Measurements from ENCODE around the gene RAB43. TPM values are rescaled to one million over a fixed set of nuclear protein-coding genes. Genes with fewer than 3 reads are reported as not detected.
"Not testable (repeated sequence)": the region's sequence is repeated elsewhere in the genome, so short reads cannot be mapped to it uniquely, and the experiment has no call there.

The RAB43 gene
- polyA plus RNA-seq (ENCODE audit: low read depth in 6 of 6) = 10 to 100 TPM in 2 of 6 donors, 1 to 10 TPM in 4; 4.0 to 10.7 (median 7.0) TPM

GRCh38 chr3:129121792-129122411, at the start of gene RAB43:
RAB43 (minus strand) TSS chr3:129121804; CDS start chr3:129121489, 315 bp downstream.
- Mint-ChIP-seq H3K36me3 (peaks cover 0 to 4% of the 10 kb centered on the region in 2 donors), H3K27ac (peak within 1 kb of the TSS; percentile 30 to 97 (median 94)), H3K4me1 (peaks cover 43 to 57% (median 48%) of the 10 kb centered on the region in 3 donors), H3K4me3 (peak within 1 kb of the TSS; percentile 84 to 96 (median 94)), H3K9me3 (no peaks in the 10 kb centered on the region), H3K27me3 (no peaks in the 10 kb centered on the region)
- ATAC-seq (ENCODE audit: low read depth in 2 of 2) (peak; percentile 60 to 62), DNase-seq (peak; percentile 84)

DNA sequence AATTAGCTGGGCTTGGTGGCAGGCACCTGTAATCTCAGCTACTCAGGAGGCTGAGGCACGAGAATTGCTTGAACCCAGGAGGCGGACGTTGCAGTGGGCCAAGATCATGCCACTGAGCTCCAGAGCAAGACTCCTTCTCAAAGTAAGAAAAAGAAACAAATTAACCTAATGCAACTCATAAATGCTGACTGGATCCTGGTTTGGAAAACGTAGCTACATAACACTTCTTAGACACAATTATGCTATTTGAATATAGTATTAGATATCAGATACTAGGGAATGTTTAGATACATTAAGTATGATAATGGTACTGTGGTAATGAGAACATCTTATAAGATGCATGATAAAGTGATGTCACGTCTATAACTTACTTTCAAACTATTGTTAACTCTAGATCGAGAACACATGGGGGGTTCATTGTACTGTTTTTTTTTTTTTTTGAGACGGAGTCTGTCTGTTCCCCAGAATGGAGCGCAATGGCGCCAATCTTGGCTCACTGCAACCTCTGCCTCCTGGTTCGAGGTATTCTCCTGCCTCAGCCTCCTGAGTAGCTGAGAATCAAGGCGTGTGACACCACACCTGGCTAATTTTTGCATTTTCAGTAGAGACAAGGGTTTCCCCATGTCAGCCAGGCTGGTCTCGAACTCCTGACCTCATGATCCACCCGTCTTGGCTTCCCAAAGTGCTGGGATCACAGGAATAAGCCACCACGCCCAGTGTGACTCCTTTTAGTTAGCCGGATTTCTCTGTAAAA, 45.2 kb upstream of the RAB43 start:
- Mint-ChIP-seq H3K4me1 (peaks cover 12 to 14% (median 13%) of the 10 kb centered on the region in 3 donors), H3K4me3 (no peak overlapping the region), H3K36me3 (peaks cover 16 to 18% of the 10 kb centered on the region in 2 donors), H3K27ac (peak overlapping the region in 4 of 6 donors; percentile 11 to 65 (median 36)), H3K9me3 (no peaks in the 10 kb centered on the region), H3K27me3 (no peaks in the 10 kb centered on the region)
- DNase-seq (no peak), ATAC-seq (ENCODE audit: low read depth in 2 of 2) (no peak)

DNA sequence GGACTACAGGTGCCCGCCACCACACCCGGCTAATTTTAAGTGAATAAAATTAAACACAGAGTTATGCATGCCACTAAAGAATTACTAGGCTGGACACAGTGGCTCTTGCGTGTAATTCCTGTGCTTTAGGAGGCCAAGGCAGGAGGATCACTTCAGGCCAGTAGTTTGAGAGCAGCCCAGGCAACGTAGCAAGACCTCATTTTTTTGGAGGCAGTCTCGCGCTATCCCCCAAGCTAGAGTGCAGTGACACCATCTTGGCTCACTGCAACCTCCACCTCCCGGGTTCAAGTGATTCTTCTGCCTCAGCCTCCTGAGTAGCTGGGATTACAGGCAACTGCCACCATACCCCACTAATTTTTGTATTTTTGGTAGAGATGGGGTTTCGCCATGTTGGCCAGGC, 44.0 kb upstream of the RAB43 start:
- H3K9me3 Mint-ChIP-seq; H3K27me3 Mint-ChIP-seq; ATAC-seq (ENCODE audit: low read depth in 2 of 2); DNase-seq; H3K4me3 Mint-ChIP-seq: not testable (repeated sequence)
- peaks cover 8 to 18% of the 10 kb centered on the region in 2 donors for H3K36me3 Mint-ChIP-seq
- peaks cover 12 to 15% (median 14%) of the 10 kb centered on the region in 3 donors for H3K4me1 Mint-ChIP-seq
- H3K27ac Mint-ChIP-seq = peak overlapping the region in 1 of 6 donors; percentile 38

- H3K4me3 Mint-ChIP-seq = peak overlapping the region in 1 of 8 donors; percentile 66
- peak overlapping the region in 3 of 6 donors; percentile 41 to 67 (median 47) for H3K27ac Mint-ChIP-seq
- peaks cover 23 to 25% (median 25%) of the 10 kb centered on the region in 3 donors for H3K4me1 Mint-ChIP-seq
- H3K36me3 Mint-ChIP-seq = peaks cover 4 to 12% of the 10 kb centered on the region in 2 donors
- H3K9me3 Mint-ChIP-seq = no peaks in the 10 kb centered on the region
- DNase-seq (no peak), ATAC-seq (ENCODE audit: low read depth in 2 of 2) (no peak)
- no peaks in the 10 kb centered on the region for H3K27me3 Mint-ChIP-seq
These were observed 42.9 kb upstream of the RAB43 start for GRCh38 chr3:129164500-129164899.

DNA sequence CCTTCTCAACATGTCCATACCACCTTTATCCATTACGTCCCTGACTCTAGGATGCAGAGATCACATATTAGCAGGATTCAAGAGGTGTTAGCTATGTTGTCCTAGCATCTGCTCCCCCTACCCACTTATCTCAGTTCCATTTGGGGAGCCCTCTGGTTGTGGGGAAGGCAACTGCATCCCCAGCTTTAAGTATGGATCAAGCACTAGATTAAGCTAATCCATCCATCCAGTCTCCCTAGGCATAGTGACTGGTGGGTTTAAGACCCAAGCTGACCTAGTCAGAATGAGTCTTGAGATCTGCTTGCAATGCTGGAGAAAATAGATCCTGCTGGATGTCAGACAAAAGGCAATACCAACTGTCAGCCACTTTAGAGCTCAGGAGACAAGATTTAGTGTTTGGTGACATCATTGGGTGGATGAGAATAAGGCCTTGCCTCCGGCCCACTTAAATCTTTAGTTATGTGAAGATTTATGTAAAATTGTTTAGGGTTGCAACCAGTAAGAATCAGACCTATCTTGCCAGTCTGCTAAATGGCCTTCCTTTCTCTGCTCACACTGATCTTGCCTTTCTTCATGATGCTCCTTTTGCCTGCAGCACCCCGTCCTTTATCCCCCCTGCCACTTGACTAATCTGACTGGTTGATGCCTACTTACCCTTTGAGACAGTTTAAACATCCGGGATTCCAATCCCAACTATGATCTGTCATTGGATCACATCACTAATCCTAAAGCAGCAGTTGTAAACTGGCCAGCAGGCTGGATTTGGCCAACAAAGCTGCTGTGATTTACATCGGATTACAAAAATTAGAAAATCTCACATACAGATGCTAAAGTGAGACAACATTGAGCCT, 41.4 kb upstream of the RAB43 start:
- no peak for ATAC-seq (ENCODE audit: low read depth in 2 of 2)
- Mint-ChIP-seq H3K9me3 (no peaks in the 10 kb centered on the region), H3K27me3 (no peaks in the 10 kb centered on the region), H3K27ac (peak overlapping the region in 5 of 6 donors; percentile 97 to 100 (median 99)), H3K4me3 (peak overlapping the region in 6 of 8 donors; percentile 44 to 99 (median 97)), H3K36me3 (peaks cover 0 to 8% of the 10 kb centered on the region in 2 donors), H3K4me1 (peaks cover 28 to 32% (median 32%) of the 10 kb centered on the region in 3 donors)
- DNase-seq = no peak

- Mint-ChIP-seq H3K4me1 (peaks cover 28 to 32% (median 32%) of the 10 kb centered on the region in 3 donors), H3K4me3 (peak overlapping the region; percentile 96 to 99 (median 97)), H3K9me3 (no peaks in the 10 kb centered on the region), H3K27me3 (no peaks in the 10 kb centered on the region), H3K36me3 (peaks cover 0 to 4% of the 10 kb centered on the region in 2 donors), H3K27ac (peak overlapping the region; percentile 98 to 100 (median 99))
- peak; percentile 17 for DNase-seq
- ATAC-seq (ENCODE audit: low read depth in 2 of 2) = peak; percentile 6 to 7
These were observed 40.3 kb upstream of the RAB43 start for GRCh38 chr3:129161860-129162271.

- Mint-ChIP-seq H3K27me3 (no peaks in the 10 kb centered on the region), H3K36me3 (no peaks in the 10 kb centered on the region), H3K4me1 (peaks cover 28 to 32% (median 32%) of the 10 kb centered on the region in 3 donors), H3K4me3 (peak within 1 kb of the TSS; percentile 96 to 99 (median 97)), H3K27ac (peak within 1 kb of the TSS; percentile 98 to 100 (median 99)), H3K9me3 (no peaks in the 10 kb centered on the region)
- DNase-seq (peak; percentile 91), ATAC-seq (ENCODE audit: low read depth in 2 of 2) (peak; percentile 83)
These were observed 39.6 kb upstream of the RAB43 start, which contains the start of gene ISY1 for GRCh38 chr3:129160891-129161859. ISY1 (minus strand) TSS chr3:129161063; CDS start chr3:129160975, 88 bp downstream.

- Mint-ChIP-seq H3K4me1 (peaks cover 0 to 4% (median 0%) of the 10 kb centered on the region in 3 donors), H3K27ac (no peak overlapping the region), H3K4me3 (no peak overlapping the region), H3K36me3 (peaks cover 0 to 7% of the 10 kb centered on the region in 2 donors), H3K27me3 (no peaks in the 10 kb centered on the region), H3K9me3 (no peaks in the 10 kb centered on the region)
- DNase-seq (no peak), ATAC-seq (ENCODE audit: low read depth in 2 of 2) (no peak)
These were observed 23.2 kb upstream of the RAB43 start for GRCh38 chr3:129144786-129145185.

DNA sequence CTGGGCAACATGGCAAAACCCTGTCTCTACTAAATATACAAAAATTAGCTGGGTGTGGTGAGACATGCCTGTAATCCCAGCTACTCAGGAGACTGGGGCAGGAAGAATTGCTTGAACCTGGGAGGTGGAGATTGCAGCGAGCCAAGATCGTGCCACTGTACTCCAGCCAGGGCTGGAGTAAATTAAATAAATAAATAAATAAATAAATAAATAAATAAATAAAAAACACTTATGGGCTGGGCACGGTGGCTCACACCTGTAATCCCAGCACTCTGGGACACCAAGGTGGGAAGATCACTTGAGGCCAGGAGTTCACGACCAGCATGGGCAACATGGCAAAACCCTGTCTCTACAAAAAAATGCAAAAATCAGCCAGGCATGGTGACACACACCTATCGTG, 19.4 kb upstream of the RAB43 start:
- not testable (repeated sequence) for H3K36me3 Mint-ChIP-seq; H3K4me3 Mint-ChIP-seq; H3K27me3 Mint-ChIP-seq; ATAC-seq (ENCODE audit: low read depth in 2 of 2); H3K27ac Mint-ChIP-seq; DNase-seq; H3K9me3 Mint-ChIP-seq; H3K4me1 Mint-ChIP-seq

- ATAC-seq (ENCODE audit: low read depth in 2 of 2) = no peak
- H3K4me1 Mint-ChIP-seq = no peaks in the 10 kb centered on the region
These were observed 18.3 kb upstream of the RAB43 start for GRCh38 chr3:129139911-129140310.

GRCh38 chr3:129136275-129136674, 14.7 kb upstream of the RAB43 start:
- H3K36me3 Mint-ChIP-seq = peaks cover 23 to 31% of the 10 kb centered on the region in 2 donors
- not testable (repeated sequence) for DNase-seq, H3K9me3 Mint-ChIP-seq

More at GRCh38 chr3:129139911-129140310, 18.3 kb upstream of the RAB43 start:
- Mint-ChIP-seq H3K27ac (no peak overlapping the region), H3K27me3 (no peaks in the 10 kb centered on the region), H3K36me3 (peaks cover 0 to 8% of the 10 kb centered on the region in 2 donors), H3K9me3 (no peaks in the 10 kb centered on the region), H3K4me3 (no peak overlapping the region)
- DNase-seq = no peak

More at GRCh38 chr3:129136275-129136674, 14.7 kb upstream of the RAB43 start:
- ATAC-seq (ENCODE audit: low read depth in 2 of 2); H3K4me1 Mint-ChIP-seq; H3K4me3 Mint-ChIP-seq; H3K27ac Mint-ChIP-seq; H3K27me3 Mint-ChIP-seq: not testable (repeated sequence)

Measured in naive B cell (primary cell).